OCI-LY3 (cell line): ENCODE measurements around the gene FUOM.

ENCODE experiments used
- EZH2phosphoT487 ChIP-seq: fragments of 200-600 bp; shearing (Covaris generic); IDR thresholded peaks from 2 replicates; pipeline ENCODE4 v1.6.1; 2018; ENCODE audit warnings: antibody characterized with exemption, mixed run types, low read depth
- TF ChIP-seq, protein P1 (sequence below): fragments of 200-600, 300-600 bp; sonication (generic); IDR thresholded peaks from 2 replicates; pipeline ENCODE4 v1.5.1; 2014; ENCODE audit warnings: antibody characterized with exemption, low read length, low read depth

DNA sequence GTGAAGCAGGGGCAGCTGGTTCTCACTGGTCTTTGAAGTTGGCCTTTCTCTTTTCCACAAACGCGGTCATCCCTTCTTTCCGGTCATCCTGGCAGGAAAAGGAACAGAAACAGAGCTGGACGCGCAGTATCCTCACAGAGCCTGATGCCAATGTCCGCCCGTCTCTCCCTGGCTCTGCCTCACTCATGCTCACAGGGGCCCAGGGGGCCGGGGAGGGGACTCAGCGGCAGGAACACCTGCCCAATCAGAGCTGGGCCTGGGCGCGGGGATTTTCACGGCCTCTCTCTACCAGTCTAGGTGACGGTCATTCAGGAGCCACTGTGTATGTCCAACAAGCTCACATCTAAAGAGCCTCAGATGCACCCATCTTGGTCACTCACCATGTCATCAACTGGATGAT is 5.0 kb upstream of the FUOM start:
- TF ChIP-seq, protein P1, sequence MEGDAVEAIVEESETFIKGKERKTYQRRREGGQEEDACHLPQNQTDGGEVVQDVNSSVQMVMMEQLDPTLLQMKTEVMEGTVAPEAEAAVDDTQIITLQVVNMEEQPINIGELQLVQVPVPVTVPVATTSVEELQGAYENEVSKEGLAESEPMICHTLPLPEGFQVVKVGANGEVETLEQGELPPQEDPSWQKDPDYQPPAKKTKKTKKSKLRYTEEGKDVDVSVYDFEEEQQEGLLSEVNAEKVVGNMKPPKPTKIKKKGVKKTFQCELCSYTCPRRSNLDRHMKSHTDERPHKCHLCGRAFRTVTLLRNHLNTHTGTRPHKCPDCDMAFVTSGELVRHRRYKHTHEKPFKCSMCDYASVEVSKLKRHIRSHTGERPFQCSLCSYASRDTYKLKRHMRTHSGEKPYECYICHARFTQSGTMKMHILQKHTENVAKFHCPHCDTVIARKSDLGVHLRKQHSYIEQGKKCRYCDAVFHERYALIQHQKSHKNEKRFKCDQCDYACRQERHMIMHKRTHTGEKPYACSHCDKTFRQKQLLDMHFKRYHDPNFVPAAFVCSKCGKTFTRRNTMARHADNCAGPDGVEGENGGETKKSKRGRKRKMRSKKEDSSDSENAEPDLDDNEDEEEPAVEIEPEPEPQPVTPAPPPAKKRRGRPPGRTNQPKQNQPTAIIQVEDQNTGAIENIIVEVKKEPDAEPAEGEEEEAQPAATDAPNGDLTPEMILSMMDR, result no peak
- no peak for TF ChIP-seq EZH2phosphoT487
